CD4-positive, alpha-beta T cell treated with Interleukin-15 for 1 hour (primary cell): Measurements from ENCODE around the gene SHROOM2.

Experiments
- DNase-seq: peaks from one replicate; pipeline ENCODE4 v3.0.0-alpha.2; 2020

Gene SHROOM2

GRCh38 chrX:9952300-9952699 lies 166.1 kb downstream of the SHROOM2 start:
- DNase-seq, result no peak

- DNase-seq, result no peak
Observed at GRCh38 chrX:9953396-9953795, 167.2 kb downstream of the SHROOM2 start.

GRCh38 chrX:9955506-9955905 lies 169.3 kb downstream of the SHROOM2 start:
- no peak for DNase-seq

- no peak for DNase-seq
Observed at GRCh38 chrX:9957743-9958142, 171.5 kb downstream of the SHROOM2 start.

GRCh38 chrX:9958183-9958582 lies 172.0 kb downstream of the SHROOM2 start:
- no peak for DNase-seq

- DNase-seq, result no peak
Observed at GRCh38 chrX:9961750-9962149, 175.5 kb downstream of the SHROOM2 start.

GRCh38 chrX:9966775-9967408 lies 180.7 kb downstream of the SHROOM2 start, which contains the start of gene CLDN34:
Gene CLDN34 (plus strand): TSS chrX:9967358. CDS start chrX:9967358, 0 bp downstream.
- no peak for DNase-seq

GRCh38 chrX:9977635-9978034 lies 191.4 kb downstream of the SHROOM2 start:
- no peak for DNase-seq

- no peak for DNase-seq
Observed at GRCh38 chrX:9980401-9980800, 194.2 kb downstream of the SHROOM2 start.

- DNase-seq, result no peak
Observed at GRCh38 chrX:9980927-9981326, 194.7 kb downstream of the SHROOM2 start.

- no peak for DNase-seq
Observed at GRCh38 chrX:9983441-9983840, 197.2 kb downstream of the SHROOM2 start.

- DNase-seq, result no peak
Observed at GRCh38 chrX:9983846-9984245, 197.6 kb downstream of the SHROOM2 start.

GRCh38 chrX:9988762-9989161 lies 202.5 kb downstream of the SHROOM2 start:
- no peak for DNase-seq

- DNase-seq, result no peak
Observed at GRCh38 chrX:9992061-9992460, 205.8 kb downstream of the SHROOM2 start.

GRCh38 chrX:9992724-9993123 lies 206.5 kb downstream of the SHROOM2 start:
- no peak for DNase-seq

- DNase-seq, result peak; percentile 70
Observed at GRCh38 chrX:9995855-9996339, 209.7 kb downstream of the SHROOM2 start.

- no peak for DNase-seq
Observed at GRCh38 chrX:9997041-9997440, 210.8 kb downstream of the SHROOM2 start.

- DNase-seq, result no peak
Observed at GRCh38 chrX:9997524-9997923, 211.3 kb downstream of the SHROOM2 start.
